Measurements from ENCODE around the gene SYNE4. TPM values are rescaled to one million over a fixed set of nuclear protein-coding genes. Genes with fewer than 3 reads are reported as not detected.

Gene SYNE4
- total RNA-seq, 2 donors from 2014 or later: 17.1 to 19.3 TPM

GRCh38 chr19:35988824-35989223 is 19.8 kb downstream of the SYNE4 start:
- Histone ChIP-seq H3K4me3 (ENCODE audit: low read length) (no peak overlapping the region), H3K27me3 (ENCODE audit: control insufficient read depth, insufficient read depth, low read length, poor library complexity, severe bottlenecking) (peaks cover 26% of the 10 kb centered on the region), H3K36me3 (ENCODE audit: control insufficient read depth, insufficient read depth, low read length) (no peaks in the 10 kb centered on the region), H3K9ac (ENCODE audit: extremely low read depth, low read length, poor library complexity, severe bottlenecking) (no peak overlapping the region), H3K27ac (ENCODE audit: low read depth, low read length) (no peak overlapping the region), H3K9me3 (ENCODE audit: control insufficient read depth, low read length) (no peaks in the 10 kb centered on the region), H3K4me1 (ENCODE audit: control insufficient read depth, insufficient read depth, low read length) (no peaks in the 10 kb centered on the region)
- H3K4me1 Mint-ChIP-seq: peaks cover 3% of the 10 kb centered on the region
- no peak for DNase-seq
- no peak for TF ChIP-seq CTCF (conservative IDR thresholded peaks at IDR 0.05)
- no peaks in the 10 kb centered on the region for H3K9me3 Mint-ChIP-seq
- no peaks in the 10 kb centered on the region for H3K36me3 Mint-ChIP-seq (ENCODE audit: low read depth)
- H3K27me3 Mint-ChIP-seq (ENCODE audit: insufficient read depth): peaks cover 63% of the 10 kb centered on the region
- 86 to 100% methylated on average over 1 to 3 of the region's 3 CpGs for WGBS, 2 experiments (ENCODE audit: insufficient coverage in 1 of 2, insufficient read length in 1 of 2)
- H3K4me3 Mint-ChIP-seq: no peak overlapping the region
- no peak overlapping the region for H3K27ac Mint-ChIP-seq

- H3K4me3 ChIP-seq (ENCODE audit: low read length): no peak overlapping the region
- Mint-ChIP-seq H3K4me1 (peaks cover 3% of the 10 kb centered on the region), H3K27ac (no peak overlapping the region), H3K4me3 (peak overlapping the region; percentile 59), H3K36me3 (ENCODE audit: low read depth) (no peaks in the 10 kb centered on the region), H3K9me3 (no peaks in the 10 kb centered on the region), H3K27me3 (ENCODE audit: insufficient read depth) (peaks cover 76% of the 10 kb centered on the region)
- no peaks in the 10 kb centered on the region for H3K36me3 ChIP-seq (ENCODE audit: control insufficient read depth, insufficient read depth, low read length)
- no peak overlapping the region for H3K9ac ChIP-seq (ENCODE audit: extremely low read depth, low read length, poor library complexity, severe bottlenecking)
- TF ChIP-seq CTCF (conservative IDR thresholded peaks at IDR 0.05): peak; percentile 41
- no peak overlapping the region for H3K27ac ChIP-seq (ENCODE audit: low read depth, low read length)
- no peaks in the 10 kb centered on the region for H3K9me3 ChIP-seq (ENCODE audit: control insufficient read depth, low read length)
- peaks cover 27% of the 10 kb centered on the region for H3K27me3 ChIP-seq (ENCODE audit: control insufficient read depth, insufficient read depth, low read length, poor library complexity, severe bottlenecking)
- WGBS, 2 experiments (ENCODE audit: insufficient coverage in 1 of 2, insufficient read length in 1 of 2): 40 to 49% methylated on average over 5 to 8 of the region's 8 CpGs
- no peaks in the 10 kb centered on the region for H3K4me1 ChIP-seq (ENCODE audit: control insufficient read depth, insufficient read depth, low read length)
- DNase-seq: no peak
Measured at GRCh38 chr19:35987571-35987896, 21.1 kb downstream of the SYNE4 start.

GRCh38 chr19:35986664-35987570 is 21.7 kb downstream of the SYNE4 start:
- 11 to 14% methylated on average over 35 to 54 of the region's 54 CpGs for WGBS, 2 experiments (ENCODE audit: insufficient coverage in 1 of 2, insufficient read length in 1 of 2)
- no peaks in the 10 kb centered on the region for H3K9me3 ChIP-seq (ENCODE audit: control insufficient read depth, low read length)
- H3K4me1 ChIP-seq (ENCODE audit: control insufficient read depth, insufficient read depth, low read length): no peaks in the 10 kb centered on the region
- peak overlapping the region; percentile 56 for H3K4me3 ChIP-seq (ENCODE audit: low read length)
- H3K4me3 Mint-ChIP-seq: peak overlapping the region; percentile 59
- no peaks in the 10 kb centered on the region for H3K36me3 ChIP-seq (ENCODE audit: control insufficient read depth, insufficient read depth, low read length)
- no peak overlapping the region for H3K9ac ChIP-seq (ENCODE audit: extremely low read depth, low read length, poor library complexity, severe bottlenecking)
- no peak for TF ChIP-seq CTCF (conservative IDR thresholded peaks at IDR 0.05)
- H3K27ac ChIP-seq (ENCODE audit: low read depth, low read length): no peak overlapping the region
- H3K4me1 Mint-ChIP-seq: peaks cover 3% of the 10 kb centered on the region
- no peaks in the 10 kb centered on the region for H3K9me3 Mint-ChIP-seq
- no peak overlapping the region for H3K27ac Mint-ChIP-seq
- peak; percentile 87 for DNase-seq
- peaks cover 33% of the 10 kb centered on the region for H3K27me3 ChIP-seq (ENCODE audit: control insufficient read depth, insufficient read depth, low read length, poor library complexity, severe bottlenecking)
- H3K27me3 Mint-ChIP-seq (ENCODE audit: insufficient read depth): peaks cover 82% of the 10 kb centered on the region
- H3K36me3 Mint-ChIP-seq (ENCODE audit: low read depth): no peaks in the 10 kb centered on the region

Measured in endodermal cell (in vitro differentiated cells).